H1 (cell line): ENCODE results near the gene OMA1. TPM values are rescaled to one million over a fixed set of nuclear protein-coding genes. Genes with fewer than 3 reads are reported as not detected.

Source experiments
- CTCF ChIA-PET: fragments of 300-600 bp; sonication (Branson Sonifier 250); formaldehyde crosslinking; loops from one replicate; lab custom pipeline; 2021; ENCODE audit not compliant: partially characterized antibody; lab: Charles Lee
- POLR2A ChIA-PET: fragments of 300-600 bp; sonication (Branson Sonifier 250); formaldehyde crosslinking; loops from one replicate; lab custom pipeline; 2021; ENCODE audit warnings: inconsistent platforms; ENCODE audit not compliant: partially characterized antibody; lab: Charles Lee
- DNase-seq, 2 experiments: peaks; one replicate each; pipeline versions ENCODE4 v3.0.0 to v3.0.0-alpha.2; 2010 to 2022; ENCODE audit warnings: low spot score in 2 of 2, low read depth in 1 of 2, mixed read lengths in 1 of 2
- FAIRE-seq: peaks from 2 replicates; lab custom pipeline; 2011; peaks lifted over from hg19 to GRCh38; lab: Jason Lieb, UNC
- H2AFZ ChIP-seq: 2 replicates; pipeline ENCODE4 v1.8.1; 2012; ENCODE audit warnings: low read length, inconsistent platforms
- H2AK5ac ChIP-seq: 2 replicates; pipeline ENCODE4 v1.6.1; 2013; ENCODE audit warnings: low read depth, low read length
- H2BK120ac ChIP-seq: replicated peaks from 2 replicates; pipeline ENCODE3; 2013; ENCODE audit warnings: low read depth, low read length, inconsistent platforms
- H2BK12ac ChIP-seq: 2 replicates; pipeline ENCODE4 v1.6.1; 2013; ENCODE audit warnings: low read depth, low read length
- H2BK15ac ChIP-seq: 2 replicates; pipeline ENCODE4 v1.6.1; 2013; ENCODE audit warnings: low read length
- H2BK20ac ChIP-seq: 2 replicates; pipeline ENCODE4 v1.6.1; 2013; ENCODE audit warnings: low read length
- H2BK5ac ChIP-seq: 2 replicates; pipeline ENCODE4 v1.6.1; 2013; ENCODE audit warnings: low read depth, low read length
- H3K14ac ChIP-seq: 2 replicates; pipeline ENCODE4 v1.6.1; 2013; ENCODE audit warnings: inconsistent platforms; ENCODE audit not compliant: insufficient read length
- H3K18ac ChIP-seq: 2 replicates; pipeline ENCODE4 v1.6.1; 2013; ENCODE audit warnings: low read length; ENCODE audit errors: extremely low read depth
- H3K23ac ChIP-seq: 2 replicates; pipeline ENCODE4 v1.6.1; 2013; ENCODE audit warnings: inconsistent platforms; ENCODE audit not compliant: insufficient read length
- H3K23me2 ChIP-seq: 2 replicates; pipeline ENCODE4 v1.6.1; 2013; ENCODE audit warnings: low read depth, low read length
- H3K27ac ChIP-seq: 2 replicates; pipeline ENCODE4 v1.6.1; 2011; ENCODE audit warnings: low read depth, low read length, inconsistent platforms
- H3K27me3 ChIP-seq, 4 experiments: replicated peaks in 1 of 4; 1 replicate in 1 of 4; 2 replicates in 3 of 4; pipeline versions ENCODE4 v1.6.1 to v1.8.1; 2011 to 2013; ENCODE audit warnings: low read length in 3 of 4, mild to moderate bottlenecking in 3 of 4, inconsistent platforms in 2 of 4, mixed read lengths in 2 of 4, moderate library complexity in 1 of 4; ENCODE audit not compliant: control insufficient read depth in 3 of 4, insufficient read depth in 3 of 4; ENCODE audit errors: extremely low read depth in 1 of 4
- H3K36me3 ChIP-seq, 4 experiments: 2 replicates each; pipeline versions ENCODE4 v1.6.1 to v1.8.1; 2011 to 2013; ENCODE audit warnings: mild to moderate bottlenecking in 4 of 4, low read length in 3 of 4, moderate library complexity in 2 of 4, control low read depth in 1 of 4, inconsistent platforms in 1 of 4; ENCODE audit not compliant: insufficient read depth in 4 of 4, control insufficient read depth in 2 of 4
- H3K4ac ChIP-seq: replicated peaks from 2 replicates; pipeline ENCODE3; 2013; ENCODE audit warnings: low read length, low read depth, mixed read lengths, inconsistent platforms; ENCODE audit not compliant: insufficient read length
- H3K4me1 ChIP-seq, 4 experiments: replicated peaks in 1 of 4; 1 replicate in 1 of 4; 2 replicates in 3 of 4; pipeline versions ENCODE4 v1.6.1 to v1.8.1; 2011 to 2013; ENCODE audit warnings: low read length in 3 of 4, inconsistent platforms in 2 of 4, mixed read lengths in 1 of 4; ENCODE audit not compliant: insufficient read depth in 4 of 4, control insufficient read depth in 3 of 4
- H3K4me2 ChIP-seq, 2 experiments: 2 replicates each; pipeline versions ENCODE4 v1.6.1 to v1.8.1; 2011 to 2013; ENCODE audit warnings: low read depth in 2 of 2, low read length in 2 of 2, control low read depth in 1 of 2, inconsistent platforms in 1 of 2, mild to moderate bottlenecking in 1 of 2; ENCODE audit not compliant: insufficient read depth in 1 of 2
- H3K4me3 ChIP-seq, 4 experiments: fragments of 200-600, 300-600 bp in 1 of 4; sonication (generic), shearing (Covaris generic), sonication (Bioruptor Twin) in 1 of 4; 2 replicates each; pipeline versions ENCODE4 v1.5.1 to v1.8.1; 2011 to 2016; ENCODE audit warnings: low read length in 4 of 4, low read depth in 3 of 4, control low read depth in 2 of 4, inconsistent platforms in 2 of 4, mild to moderate bottlenecking in 2 of 4, mixed read lengths in 1 of 4, moderate library complexity in 1 of 4; ENCODE audit not compliant: insufficient read depth in 2 of 4; ENCODE audit errors: extremely low read depth in 1 of 4
- H3K56ac ChIP-seq: replicated peaks from 2 replicates; pipeline ENCODE3; 2013; ENCODE audit warnings: low read depth, mild to moderate bottlenecking, mixed read lengths, low read length, inconsistent platforms; ENCODE audit not compliant: insufficient read length
- H3K79me1 ChIP-seq: 2 replicates; pipeline ENCODE4 v1.6.1; 2013; ENCODE audit warnings: low read depth, low read length, control low read depth
- H3K79me2 ChIP-seq, 2 experiments: 2 replicates each; pipeline versions ENCODE4 v1.6.1 to v1.8.1; 2012 to 2013; ENCODE audit warnings: low read length in 2 of 2, mild to moderate bottlenecking in 2 of 2, inconsistent platforms in 1 of 2; ENCODE audit not compliant: insufficient read depth in 2 of 2, control insufficient read depth in 1 of 2
- H3K9ac ChIP-seq, 4 experiments: replicated peaks in 1 of 4; 1 replicate in 1 of 4; 2 replicates in 3 of 4; pipeline versions ENCODE4 v1.6.1 to v1.8.1; 2011 to 2013; ENCODE audit warnings: low read depth in 3 of 4, low read length in 3 of 4, control low read depth in 2 of 4, mild to moderate bottlenecking in 2 of 4, moderate library complexity in 2 of 4, inconsistent platforms in 1 of 4; ENCODE audit errors: extremely low read depth in 1 of 4
- H3K9me3 ChIP-seq, 2 experiments: 2 replicates each; pipeline versions ENCODE4 v1.6.1 to v1.8.1; 2012 to 2013; ENCODE audit warnings: mild to moderate bottlenecking in 2 of 2, moderate library complexity in 2 of 2, control low read depth in 1 of 2, inconsistent platforms in 1 of 2, low read depth in 1 of 2, low read length in 1 of 2, mixed read lengths in 1 of 2; ENCODE audit not compliant: insufficient read depth in 2 of 2
- H4K20me1 ChIP-seq, 2 experiments: replicated peaks in 1 of 2; 2 replicates each; pipeline versions ENCODE3 to v1.8.1; 2011 to 2013; ENCODE audit warnings: inconsistent platforms in 2 of 2, low read length in 2 of 2, mild to moderate bottlenecking in 1 of 2; ENCODE audit not compliant: insufficient read depth in 2 of 2, control insufficient read depth in 1 of 2
- H4K5ac ChIP-seq: 2 replicates; pipeline ENCODE4 v1.6.1; 2013; ENCODE audit warnings: low read length, low read depth, mixed read lengths, inconsistent platforms; ENCODE audit not compliant: insufficient read length
- H4K8ac ChIP-seq: 2 replicates; pipeline ENCODE4 v1.8.0; 2013; ENCODE audit warnings: mild to moderate bottlenecking, moderate library complexity, low read length, inconsistent platforms; ENCODE audit not compliant: insufficient read depth; ENCODE audit errors: extremely low read depth
- H4K91ac ChIP-seq: replicated peaks from 2 replicates; pipeline ENCODE3; 2013; ENCODE audit warnings: low read length, mixed read lengths, inconsistent platforms; ENCODE audit not compliant: insufficient read length
- SP1 ChIP-seq: IDR thresholded peaks from 2 replicates; pipeline ENCODE4 v1.6.1; 2011; ENCODE audit warnings: low read depth, low read length
- WGBS, 2 experiments: shearing (Covaris generic) in 1 of 2; methylation state at CpG; one replicate each; pipeline versions ENCODE4 v1.1.6 to v1.1.7; 2013 to 2015; ENCODE audit warnings: low lambda C conversion rate in 2 of 2, mixed read lengths in 2 of 2, inconsistent platforms in 1 of 2, low coverage in 1 of 2, missing lambda C conversion rate in 1 of 2; ENCODE audit not compliant: insufficient replicate concordance in 2 of 2, insufficient coverage in 1 of 2, insufficient read length in 1 of 2; ENCODE audit errors: extremely low coverage in 1 of 2, missing lambda C conversion rate in 1 of 2; 5-methylcytosine and 5-hydroxymethylcytosine counted together
- polyA plus RNA-seq, 7 experiments: library from polyadenylated mRNA; depleted of rRNA in 3 of 7; stranded (reverse) in 5 of 7; unstranded in 2 of 7; fragments of >200 nt in 5 of 7; fragments of 200-250 nt in 2 of 7; gene quantifications; 1 replicate in 5 of 7; 2 replicates in 1 of 7; 4 replicates in 1 of 7; pipeline versions ENCODE4 v1.2.1 to v1.2.3, GENCODE V29; 2011 to 2013; ENCODE audit warnings: missing spikeins in 2 of 7, mixed read lengths in 2 of 7
- total RNA-seq: library from RNA; stranded (reverse); fragmentation: NEBNext Ultra II Directional; extraction: Animal tissue kit (Norgen Biotek cat#: 25700); gene quantifications from 2 replicates; pipeline ENCODE4 v1.2.1, GENCODE V29; 2021

Gene OMA1
- total and polyA plus RNA-seq, 2 of the 8 experiments (the other 6 are each of a cell fraction or from before 2014, with no cell fraction given) = 7.7 to 11.7 TPM

- CTCF ChIA-PET = interaction anchor here (0.6 to 1.7 kb wide), 5 partner anchors 27 to 339 kb away, joined by 3 to 5 read pairs (median 4); no protein-coding TSS in a partner anchor
Observed at GRCh38 chr1:58543260-58543659, 3.3 kb downstream of the OMA1 start.

More at GRCh38 chr1:58543260-58543659, 3.3 kb downstream of the OMA1 start:
- Histone ChIP-seq H3K27me3 (no peaks in the 10 kb centered on the region), H3K36me3 (no peaks in the 10 kb centered on the region), H4K20me1 (no peaks in the 10 kb centered on the region), H2BK15ac (no peak overlapping the region), H3K79me1 (no peaks in the 10 kb centered on the region), H2AFZ (no peak overlapping the region), H3K9me3 (no peaks in the 10 kb centered on the region), H4K8ac (no peak overlapping the region), H3K23me2 (peaks cover 6% of the 10 kb centered on the region; the same call in 1 of the 2 replicates), H3K23ac (no peak overlapping the region), H3K9ac (no peak overlapping the region), H4K91ac (no peak overlapping the region), H3K4ac (no peak overlapping the region), H3K4me3 (no peak overlapping the region), H3K56ac (no peak overlapping the region), H3K4me2 (no peak overlapping the region), H2BK120ac (no peak overlapping the region), H2BK20ac (no peak overlapping the region), H4K5ac (no peak overlapping the region), H3K27ac (no peak overlapping the region), H3K4me1 (peaks cover 0 to 2% (median 0%) of the 10 kb centered on the region in 4 experiments; a peak in 3 of 7 replicates), H2BK5ac (no peak overlapping the region), H3K18ac (no peak overlapping the region), H2BK12ac (no peak overlapping the region), H3K14ac (no peak overlapping the region), H3K79me2 (no peaks in the 10 kb centered on the region), H2AK5ac (no peak overlapping the region)
- FAIRE-seq (no peak), DNase-seq (no peak)
- POLR2A ChIA-PET = interaction anchor here (0.6 to 1.2 kb wide), 2 partner anchors 32 to 157 kb away, joined by 3 to 4 read pairs; partner anchors contain the start of gene MYSM1
- TF ChIP-seq SP1 = no peak
- WGBS, 2 experiments = 94% methylated on average over 1 of the region's 1 CpG; no CpG with 5 or more reads in 1 of the 2 experiments
